HepG2 (cell line): ENCODE data around the gene ARMH4. TPM values are rescaled to one million over a fixed set of nuclear protein-coding genes. Genes with fewer than 3 reads are reported as not detected.

Experiments
- ATAC-seq: fragments of 200-7000 bp; cut with Tn5 transposase; 3 replicates; pipeline ENCODE4 v1.9.1; 2020; ENCODE audit warnings: mild to moderate bottlenecking, moderate library complexity
- BruUV-seq: library from RNA; stranded (reverse); fragments of 400-500 nt; replicated peaks from 2 replicates; lab custom pipeline; 2021; lab: Mats Ljungman, UMichigan
- CTCF ChIA-PET: fragments of 300-600 bp; formaldehyde crosslinking; extraction: SDS; loops from one replicate; lab custom pipeline; 2021; ENCODE audit warnings: low total read pairs, inconsistent platforms, low intra/inter-chr PET ratio; lab: Yijun Ruan, JAX
- POLR2A ChIA-PET: fragments of 350-600 bp; sonication (Branson Sonifier 250); formaldehyde crosslinking; loops from one replicate; lab custom pipeline; 2020; ENCODE audit warnings: antibody characterized with exemption, inconsistent platforms; lab: Yijun Ruan, JAX
- DNase-seq: peaks from one replicate; pipeline ENCODE4 v3.0.0-alpha.2; 2015; ENCODE audit warnings: low spot score
- FAIRE-seq: peaks from 3 replicates; lab custom pipeline; 2011; peaks lifted over from hg19 to GRCh38; lab: Jason Lieb, UNC
- H2AFZ ChIP-seq: one replicate; pipeline ENCODE4 v1.6.1; 2011; ENCODE audit warnings: low read length, inconsistent platforms
- H3K27ac ChIP-seq: fragments of 300-600 bp; 3 replicates; pipeline ENCODE4 v1.8.0; 2011; ENCODE audit warnings: mixed run types, mild to moderate bottlenecking, mixed read lengths, low read length, inconsistent platforms; ENCODE audit not compliant: insufficient read depth; ENCODE audit errors: extremely low read length
- H3K27me3 ChIP-seq, 2 experiments: fragments of 200-600 bp in 1 of 2; 2 replicates in 1 of 2; 3 replicates in 1 of 2; pipeline versions ENCODE4 v1.6.0 to v1.8.0; 2011; ENCODE audit warnings: low read length in 2 of 2, mild to moderate bottlenecking in 2 of 2, moderate library complexity in 2 of 2, inconsistent platforms in 1 of 2; ENCODE audit not compliant: insufficient read depth in 2 of 2, control insufficient read depth in 1 of 2
- H3K36me3 ChIP-seq, 2 experiments: fragments of 200-600 bp in 1 of 2; replicated peaks in 1 of 2; 2 replicates in 1 of 2; 3 replicates in 1 of 2; pipeline versions ENCODE4 v1.5.1 to v1.8.0; 2011; ENCODE audit warnings: low read length in 2 of 2, inconsistent platforms in 1 of 2; ENCODE audit not compliant: insufficient read depth in 2 of 2, control insufficient read depth in 1 of 2
- H3K4me1 ChIP-seq: 2 replicates; pipeline ENCODE4 v1.5.1; 2012; ENCODE audit warnings: low read length, inconsistent platforms; ENCODE audit not compliant: insufficient read depth
- H3K4me2 ChIP-seq: 2 replicates; pipeline ENCODE4 v1.6.0; 2011; ENCODE audit warnings: low read depth, low read length, inconsistent platforms
- H3K4me3 ChIP-seq, 3 experiments: fragments of 200-600 bp in 1 of 3; sonication (generic), shearing (Covaris generic) in 1 of 3; replicated peaks in 1 of 3; 2 replicates each; pipeline ENCODE4 v1.5.1; 2011 to 2016; ENCODE audit warnings: low read length in 3 of 3, inconsistent platforms in 2 of 3, low read depth in 2 of 3, mild to moderate bottlenecking in 2 of 3, control low read depth in 1 of 3, mixed read lengths in 1 of 3; ENCODE audit not compliant: insufficient read depth in 1 of 3
- H3K79me2 ChIP-seq: one replicate; pipeline ENCODE4 v1.6.1; 2011; ENCODE audit warnings: low read length, inconsistent platforms; ENCODE audit not compliant: insufficient read depth
- H3K9ac ChIP-seq: 2 replicates; pipeline ENCODE4 v1.6.0; 2011; ENCODE audit warnings: mild to moderate bottlenecking, low read depth, low read length, inconsistent platforms; ENCODE audit not compliant: insufficient read depth
- H3K9me3 ChIP-seq: 2 replicates; pipeline ENCODE4 v1.5.1; 2012; ENCODE audit warnings: mild to moderate bottlenecking, low read length
- H4K20me1 ChIP-seq: 2 replicates; pipeline ENCODE4 v1.6.0; 2011; ENCODE audit warnings: inconsistent platforms, mild to moderate bottlenecking, low read length, moderate library complexity; ENCODE audit not compliant: insufficient read depth
- HHEX ChIP-seq: IDR thresholded peaks from 2 replicates; pipeline ENCODE4 v1.6.1; 2016; ENCODE audit warnings: control low read depth
- SAFB2 ChIP-seq: sonication (generic); formaldehyde crosslinking; IDR thresholded peaks from 2 replicates; pipeline ENCODE4 v1.5.1; 2020; ENCODE audit warnings: missing genetic modification reagents, low read depth, mild to moderate bottlenecking, borderline replicate concordance
- ZNF205 ChIP-seq: IDR thresholded peaks from 2 replicates; pipeline ENCODE4 v1.6.1; 2018; ENCODE audit warnings: missing biosample characterization, missing genetic modification reagents
- ZNF792 ChIP-seq: IDR thresholded peaks from 2 replicates; pipeline ENCODE4 v1.6.1; 2016
- WGBS: methylation state at CpG from one replicate; pipeline ENCODE4 v1.1.6; 2017; ENCODE audit warnings: low lambda C conversion rate; 5-methylcytosine and 5-hydroxymethylcytosine counted together
- in situ Hi-C: cut with HindIII; loops from 2 replicates; pipeline ENCODE4 v1.10.0; 2017; ENCODE audit warnings: low pct_unique_long_range_greater_than_20kb; ENCODE audit not compliant: extremely low pct_ligation_motif_present
- intact Hi-C: fragments of 100-400 bp; cut with micrococcal nuclease; formaldehyde crosslinking; loops from one replicate; pipeline ENCODE4 v1.10.0; 2022; ENCODE audit not compliant: unreplicated experiment
- polyA plus RNA-seq, 8 experiments: library from polyadenylated mRNA; depleted of rRNA in 3 of 8; stranded (reverse) in 7 of 8; unstranded in 1 of 8; fragments of >200 nt; fragmentation: Illumina TruSeq in 4 of 8; extraction: Trizol in 4 of 8; gene quantifications; 2 replicates each; pipeline versions ENCODE4 v1.2.1 to v1.2.3, GENCODE V29; 2011 to 2016; ENCODE audit warnings: low read depth in 4 of 8, missing spikeins in 1 of 8, mixed read lengths in 1 of 8; ENCODE audit not compliant: insufficient read depth in 1 of 8
- total RNA-seq, 5 experiments: library from RNA; depleted of rRNA; stranded (reverse); fragments of >200 nt; fragmentation: Illumina TruSeq; extraction: Trizol; gene quantifications; 2 replicates each; pipeline ENCODE4 v1.2.3, GENCODE V29; 2016; ENCODE audit warnings: low read depth in 1 of 5
- TF ChIP-seq, protein P1 (sequence below): sonication (generic); formaldehyde crosslinking; IDR thresholded peaks from 2 replicates; pipeline ENCODE4 v1.8.0; 2022; ENCODE audit warnings: missing genetic modification reagents, mild to moderate bottlenecking, borderline replicate concordance
- TF ChIP-seq, protein P2 (sequence below): sonication (generic); formaldehyde crosslinking; IDR thresholded peaks from 2 replicates; pipeline ENCODE4 v1.5.0; 2020; ENCODE audit warnings: missing genetic modification reagents, mild to moderate bottlenecking, borderline replicate concordance

Gene ARMH4
- total and polyA plus RNA-seq, 2 of the 13 experiments (the other 11 are each of a cell fraction or from before 2014, with no cell fraction given) = 0.02 to 0.18 TPM

DNA sequence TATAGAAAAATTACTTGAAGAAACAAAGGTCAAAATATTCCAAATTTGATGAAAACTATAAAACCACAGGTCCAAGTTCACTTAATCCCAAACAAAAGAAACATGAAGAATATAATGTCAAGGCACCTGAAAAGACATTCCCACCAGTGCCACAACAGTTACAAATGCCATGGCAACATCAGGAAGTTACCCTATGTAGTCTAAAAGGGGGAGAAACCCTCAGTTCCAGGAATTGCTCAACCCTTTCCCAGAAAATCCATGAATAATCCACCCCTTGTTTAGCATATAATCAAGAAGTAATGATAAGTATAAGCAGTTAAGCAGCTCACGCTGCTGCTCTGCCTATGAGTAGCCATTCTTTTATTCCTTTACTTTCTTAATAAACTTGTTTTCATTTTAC lies 44.2 kb upstream of the ARMH4 start (continued):
- TF ChIP-seq ZNF205 (CRISPR knock-in tag) = no peak
- TF ChIP-seq, protein P1, sequence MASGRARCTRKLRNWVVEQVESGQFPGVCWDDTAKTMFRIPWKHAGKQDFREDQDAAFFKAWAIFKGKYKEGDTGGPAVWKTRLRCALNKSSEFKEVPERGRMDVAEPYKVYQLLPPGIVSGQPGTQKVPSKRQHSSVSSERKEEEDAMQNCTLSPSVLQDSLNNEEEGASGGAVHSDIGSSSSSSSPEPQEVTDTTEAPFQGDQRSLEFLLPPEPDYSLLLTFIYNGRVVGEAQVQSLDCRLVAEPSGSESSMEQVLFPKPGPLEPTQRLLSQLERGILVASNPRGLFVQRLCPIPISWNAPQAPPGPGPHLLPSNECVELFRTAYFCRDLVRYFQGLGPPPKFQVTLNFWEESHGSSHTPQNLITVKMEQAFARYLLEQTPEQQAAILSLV (CRISPR knock-in tag) = no peak
- TF ChIP-seq ZNF792 (CRISPR knock-in tag) = no peak

DNA sequence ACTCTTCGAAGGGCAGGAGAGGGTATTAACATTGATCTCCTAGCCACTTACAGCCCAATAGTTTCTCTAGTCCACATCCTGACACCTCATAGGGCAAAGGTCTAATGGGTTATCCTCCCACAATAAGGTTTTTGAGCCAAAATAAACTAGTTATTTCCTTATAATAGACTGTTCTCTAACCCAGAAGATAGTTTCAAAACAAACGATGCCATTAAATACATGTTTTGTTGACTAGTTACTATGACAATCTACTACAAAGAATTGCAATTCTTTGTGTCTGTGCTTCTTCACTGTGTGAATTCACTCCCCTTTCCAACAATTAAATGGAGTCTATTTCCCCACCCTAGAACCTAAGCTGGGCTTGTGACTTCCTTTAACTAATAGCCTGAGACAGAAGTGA lies 41.5 kb upstream of the ARMH4 start:
- intact Hi-C loops = no loop called here
- H4K20me1 ChIP-seq = no peaks in the 10 kb centered on the region
- FAIRE-seq (no peak), ATAC-seq (no peak), DNase-seq (no peak)
- H3K36me3 ChIP-seq = no peaks in the 10 kb centered on the region
- H3K27me3 ChIP-seq = no peaks in the 10 kb centered on the region; a peak in 1 of 5 replicates
- WGBS = 2% methylated on average over 2 of the region's 2 CpGs
- no peaks in the 10 kb centered on the region for H3K9me3 ChIP-seq
- ChIA-PET POLR2A (no interaction called here), CTCF (no interaction called here)
- H3K9ac ChIP-seq = no peak overlapping the region
- in situ Hi-C loops = no loop called here
- H3K79me2 ChIP-seq = no peaks in the 10 kb centered on the region
- H3K4me3 ChIP-seq = no peak overlapping the region
- no TSS peak for BruUV-seq
- TF ChIP-seq HHEX (0 out of 2 replicates have a peak, but pooled peaks have one; percentile 9), SAFB2 (CRISPR knock-in tag) (no peak)
- TF ChIP-seq, protein P2, sequence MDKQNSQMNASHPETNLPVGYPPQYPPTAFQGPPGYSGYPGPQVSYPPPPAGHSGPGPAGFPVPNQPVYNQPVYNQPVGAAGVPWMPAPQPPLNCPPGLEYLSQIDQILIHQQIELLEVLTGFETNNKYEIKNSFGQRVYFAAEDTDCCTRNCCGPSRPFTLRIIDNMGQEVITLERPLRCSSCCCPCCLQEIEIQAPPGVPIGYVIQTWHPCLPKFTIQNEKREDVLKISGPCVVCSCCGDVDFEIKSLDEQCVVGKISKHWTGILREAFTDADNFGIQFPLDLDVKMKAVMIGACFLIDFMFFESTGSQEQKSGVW (CRISPR knock-in tag) = no peak
- H3K4me2 ChIP-seq = no peak overlapping the region
- H3K27ac ChIP-seq = no peak overlapping the region
- H2AFZ ChIP-seq = no peak overlapping the region
- H3K4me1 ChIP-seq = peaks cover 21% of the 10 kb centered on the region
